NCI-H460 (cell line): ENCODE data around the gene LRTM2. TPM values are rescaled to one million over a fixed set of nuclear protein-coding genes. Genes with fewer than 3 reads are reported as not detected.

Experiments
- DNase-seq: peaks from one replicate; pipeline ENCODE4 v3.0.0-alpha.2; 2016; ENCODE audit warnings: low read depth; ENCODE audit errors: extremely low read depth
- polyA plus RNA-seq: library from polyadenylated mRNA; depleted of rRNA; stranded (reverse); fragments of >200 nt; gene quantifications from 2 replicates; pipeline ENCODE4 v1.2.3, GENCODE V29; 2014; cell fraction: nucleus; rRNA removed
- total RNA-seq: library from RNA; depleted of rRNA; stranded (reverse); fragments of >200 nt; shearing (Covaris generic); gene quantifications from 2 replicates; pipeline ENCODE4 v1.2.3, GENCODE V29; 2014; rRNA removed

Gene LRTM2
- total RNA-seq: not detected in 2 replicates
- polyA plus RNA-seq: not detected in 2 replicates

GRCh38 chr12:1820191-1820895 is at the start of gene LRTM2:
LRTM2 (plus strand) TSS chr12:1820565; CDS start chr12:1828149, 7,584 bp downstream.
- DNase-seq: no peak

- no peak for DNase-seq
Observed at GRCh38 chr12:1773937-1774655, 46.3 kb upstream of the LRTM2 start.

GRCh38 chr12:1776170-1776921 is 44.0 kb upstream of the LRTM2 start:
- DNase-seq: no peak

- no peak for DNase-seq
Observed at GRCh38 chr12:1777798-1778197, 42.6 kb upstream of the LRTM2 start.

GRCh38 chr12:1778911-1779310 is 41.5 kb upstream of the LRTM2 start:
- DNase-seq: no peak

GRCh38 chr12:1779783-1780182 is 40.6 kb upstream of the LRTM2 start:
- DNase-seq: no peak

- DNase-seq: no peak
Observed at GRCh38 chr12:1781772-1782171, 38.6 kb upstream of the LRTM2 start.

GRCh38 chr12:1782215-1782614 is 38.1 kb upstream of the LRTM2 start:
- no peak for DNase-seq

- DNase-seq: no peak
Observed at GRCh38 chr12:1787714-1788113, 32.7 kb upstream of the LRTM2 start.

- DNase-seq: no peak
Observed at GRCh38 chr12:1790444-1790843, 29.9 kb upstream of the LRTM2 start.

GRCh38 chr12:1791104-1791841 is 29.1 kb upstream of the LRTM2 start:
- DNase-seq: peak; percentile 58

GRCh38 chr12:1792406-1792805 is 28.0 kb upstream of the LRTM2 start:
- DNase-seq: no peak

- DNase-seq: no peak
Observed at GRCh38 chr12:1793426-1794210, 26.7 kb upstream of the LRTM2 start.

- DNase-seq: no peak
Observed at GRCh38 chr12:1794440-1795090, 25.8 kb upstream of the LRTM2 start.

- no peak for DNase-seq
Observed at GRCh38 chr12:1795221-1795784, 25.1 kb upstream of the LRTM2 start.

GRCh38 chr12:1795785-1796514 is 24.4 kb upstream of the LRTM2 start:
- DNase-seq: peak; percentile 76

GRCh38 chr12:1796515-1797010 is 23.8 kb upstream of the LRTM2 start:
- DNase-seq: no peak
